Activated T-helper 1 cell treated with anti-CD3 and anti-CD28 coated beads, Interleukin-12 subunit alpha, Interleukin-12 subunit beta, Interleukin-2, Interleukin-4 antibody, amounts not matched to agents 30 ng/mL and 10 ng/mL and 1 ng/mL, durations not matched to agents 14 hours and 24 hours and 36 hours (primary cell): ENCODE data around the gene APC. TPM values are rescaled to one million over a fixed set of nuclear protein-coding genes. Genes with fewer than 3 reads are reported as not detected.
"Not testable (repeated sequence)": the region's sequence is repeated elsewhere in the genome, so short reads cannot be mapped to it uniquely, and the experiment has no call there.

ENCODE experiments used
- DNase-seq: peaks from one replicate; pipeline ENCODE4 v3.0.0; 2021; ENCODE audit warnings: low spot score
- H3K27ac Mint-ChIP-seq: one replicate; pipeline ENCODE4 v1.8.0; 2021; ENCODE audit warnings: mild to moderate bottlenecking, mixed read lengths
- H3K27me3 Mint-ChIP-seq: one replicate; pipeline ENCODE4 v1.8.0; 2022; ENCODE audit warnings: mild to moderate bottlenecking, moderate library complexity, mixed read lengths; ENCODE audit not compliant: insufficient read depth
- H3K36me3 Mint-ChIP-seq: one replicate; pipeline ENCODE4 v1.8.0; 2021; ENCODE audit warnings: low read depth, mixed read lengths
- H3K4me1 Mint-ChIP-seq: one replicate; pipeline ENCODE4 v1.8.0; 2021; ENCODE audit warnings: low read depth, mixed read lengths
- H3K4me3 Mint-ChIP-seq: one replicate; pipeline ENCODE4 v1.8.0; 2021; ENCODE audit warnings: mild to moderate bottlenecking, moderate library complexity, mixed read lengths
- H3K9me3 Mint-ChIP-seq: one replicate; pipeline ENCODE4 v1.8.0; 2021; ENCODE audit warnings: mixed read lengths
- intact Hi-C: fragments of 100-400 bp; cut with micrococcal nuclease; formaldehyde crosslinking; loops from one replicate; pipeline ENCODE4 v1.15.1; 2024
- total RNA-seq: library from RNA; stranded (reverse); gene quantifications from 2 replicates; pipeline ENCODE4 v1.2.3, GENCODE V29; 2022

The APC gene
- total RNA-seq, 1 donor from 2014 or later, result 20.3 TPM

- H3K27ac Mint-ChIP-seq, result peak overlapping the region; percentile 21
- no peak overlapping the region for H3K4me3 Mint-ChIP-seq
- H3K27me3 Mint-ChIP-seq, result no peaks in the 10 kb centered on the region
- peaks cover 52% of the 10 kb centered on the region for H3K36me3 Mint-ChIP-seq
- intact Hi-C loops, result loop anchor here (1.0 to 10.0 kb wide), 3 partner anchors 8 to 1775 kb away; partner anchors contain the start of gene WDR36
- peak; percentile 11 for DNase-seq
- H3K9me3 Mint-ChIP-seq, result no peaks in the 10 kb centered on the region
- peaks cover 60% of the 10 kb centered on the region for H3K4me1 Mint-ChIP-seq
Observed at GRCh38 chr5:112869948-112870347, 132.3 kb downstream of the APC start.

DNA sequence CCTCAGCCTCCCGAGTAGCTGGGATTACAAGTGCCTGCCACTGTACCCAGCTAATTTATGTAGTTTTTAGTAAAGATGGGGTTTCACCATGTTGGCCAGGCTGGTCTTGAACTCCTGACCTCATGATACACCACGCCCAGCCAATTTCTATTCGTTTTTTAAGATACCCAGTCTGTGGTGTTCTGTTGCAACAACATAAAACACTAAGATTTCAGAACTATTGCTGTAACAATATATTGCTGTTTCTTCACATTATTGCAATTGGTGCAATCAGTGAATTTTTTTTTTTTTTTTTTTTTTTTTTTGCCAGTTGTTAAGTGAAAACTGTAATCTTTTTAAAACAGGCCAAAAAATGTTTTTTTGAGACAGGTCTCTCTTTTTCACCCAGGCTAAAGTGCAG, 133.3 kb downstream of the APC start:
- Mint-ChIP-seq H3K4me1 (peaks cover 60% of the 10 kb centered on the region), H3K36me3 (peaks cover 53% of the 10 kb centered on the region), H3K27me3 (no peaks in the 10 kb centered on the region), H3K4me3 (no peak overlapping the region), H3K9me3 (no peaks in the 10 kb centered on the region), H3K27ac (no peak overlapping the region)
- intact Hi-C loops, result loop anchor here (1.0 kb wide), 1 partner anchor 7 kb away; no protein-coding TSS in a partner anchor
- no peak for DNase-seq

DNA sequence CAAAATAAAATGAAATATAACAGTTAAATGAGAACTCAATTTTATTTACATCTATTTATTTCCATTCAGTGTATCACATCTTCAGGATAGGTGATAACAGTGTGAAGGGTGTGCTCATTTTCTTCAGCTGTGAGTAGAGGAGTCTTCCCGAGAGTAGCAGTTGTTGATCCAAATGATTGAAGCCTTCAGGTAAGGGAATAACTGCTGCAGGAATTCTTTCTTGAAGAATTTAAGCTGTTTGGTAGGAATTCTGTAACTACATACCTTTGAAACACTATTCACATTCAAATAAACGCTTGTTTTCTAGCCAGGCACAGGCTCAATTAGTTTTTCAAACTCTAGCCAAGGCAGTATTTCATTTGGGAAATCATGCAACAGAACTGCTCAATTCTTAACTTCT, 138.7 kb downstream of the APC start:
- no peaks in the 10 kb centered on the region for H3K9me3 Mint-ChIP-seq
- no peak overlapping the region for H3K27ac Mint-ChIP-seq
- intact Hi-C loops, result no loop called here
- H3K27me3 Mint-ChIP-seq, result no peaks in the 10 kb centered on the region
- no peak overlapping the region for H3K4me3 Mint-ChIP-seq
- H3K36me3 Mint-ChIP-seq, result peaks cover 43% of the 10 kb centered on the region
- no peak for DNase-seq
- H3K4me1 Mint-ChIP-seq, result peaks cover 57% of the 10 kb centered on the region

GRCh38 chr5:112878101-112878500, 140.4 kb downstream of the APC start:
- H3K4me1 Mint-ChIP-seq, result peaks cover 49% of the 10 kb centered on the region
- peak overlapping the region; percentile 64 for H3K27ac Mint-ChIP-seq
- H3K27me3 Mint-ChIP-seq, result no peaks in the 10 kb centered on the region
- H3K36me3 Mint-ChIP-seq, result peaks cover 35% of the 10 kb centered on the region
- intact Hi-C loops, result loop anchor here (1.0 to 2.0 kb wide), 5 partner anchors 8 to 99 kb away; partner anchors contain the start of genes DCP2, REEP5 and SRP19
- no peak for DNase-seq
- no peaks in the 10 kb centered on the region for H3K9me3 Mint-ChIP-seq
- H3K4me3 Mint-ChIP-seq, result no peak overlapping the region

- no peaks in the 10 kb centered on the region for H3K9me3 Mint-ChIP-seq
- peak overlapping the region; percentile 31 for H3K4me3 Mint-ChIP-seq
- peaks cover 32% of the 10 kb centered on the region for H3K36me3 Mint-ChIP-seq
- DNase-seq, result peak; percentile 62
- H3K27ac Mint-ChIP-seq, result peak overlapping the region; percentile 54
- no peaks in the 10 kb centered on the region for H3K27me3 Mint-ChIP-seq
- H3K4me1 Mint-ChIP-seq, result peaks cover 42% of the 10 kb centered on the region
- intact Hi-C loops, result loop anchor here (1.0 to 2.0 kb wide), 5 partner anchors 8 to 98 kb away; partner anchors contain the start of genes DCP2, REEP5 and SRP19
Observed at GRCh38 chr5:112878760-112879159, 141.1 kb downstream of the APC start.

DNA sequence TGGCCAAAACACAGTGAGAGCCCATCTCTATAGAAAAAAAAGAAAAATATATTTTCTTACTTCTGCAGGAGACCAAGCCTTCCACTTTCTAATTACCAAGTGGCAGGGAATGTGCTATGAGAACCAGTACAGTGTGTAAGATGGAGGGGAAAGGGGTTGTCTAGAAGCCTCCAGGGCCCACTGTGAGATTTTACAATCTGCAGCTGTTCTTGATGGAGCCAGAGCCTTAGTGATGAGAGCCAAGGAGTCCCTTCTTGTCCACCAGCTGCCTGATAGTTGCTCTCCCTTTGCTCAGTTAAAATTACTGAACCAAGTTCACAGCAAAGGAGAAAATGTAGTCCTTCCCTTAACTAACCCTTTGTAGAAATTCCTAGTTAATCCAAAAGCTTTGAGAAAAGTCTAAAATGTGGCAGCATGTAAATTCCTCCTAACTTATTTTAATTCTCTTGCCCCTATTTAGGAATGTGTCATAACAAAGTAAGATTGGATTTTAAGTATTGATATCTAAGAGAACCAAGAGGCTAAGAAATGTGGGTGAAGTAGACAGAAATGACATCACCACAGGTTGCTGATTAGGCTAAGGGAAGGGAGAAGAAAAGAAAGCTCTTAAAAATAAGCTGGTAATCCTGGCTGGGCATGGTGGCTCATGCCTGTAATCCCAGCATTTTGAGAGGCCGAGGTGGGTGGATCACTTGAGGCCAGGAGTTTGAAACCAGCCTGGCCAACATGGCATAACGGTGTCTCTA, 142.7 kb downstream of the APC start:
- no peaks in the 10 kb centered on the region for H3K9me3 Mint-ChIP-seq

GRCh38 chr5:112883192-112883591, 145.5 kb downstream of the APC start:
- H3K27ac Mint-ChIP-seq, result no peak overlapping the region
- peaks cover 39% of the 10 kb centered on the region for H3K36me3 Mint-ChIP-seq
- peaks cover 43% of the 10 kb centered on the region for H3K4me1 Mint-ChIP-seq
- H3K9me3 Mint-ChIP-seq, result no peaks in the 10 kb centered on the region
- H3K27me3 Mint-ChIP-seq, result no peaks in the 10 kb centered on the region
- no peak overlapping the region for H3K4me3 Mint-ChIP-seq
- intact Hi-C loops, result no loop called here
- DNase-seq, result no peak

More for the DNA sequence above, 142.7 kb downstream of the APC start:
- Mint-ChIP-seq H3K4me1 (peaks cover 34% of the 10 kb centered on the region), H3K27me3 (no peaks in the 10 kb centered on the region), H3K4me3 (peak overlapping the region; percentile 19), H3K36me3 (peaks cover 29% of the 10 kb centered on the region), H3K27ac (peak overlapping the region; percentile 57)
- intact Hi-C loops, result no loop called here
- no peak for DNase-seq

DNA sequence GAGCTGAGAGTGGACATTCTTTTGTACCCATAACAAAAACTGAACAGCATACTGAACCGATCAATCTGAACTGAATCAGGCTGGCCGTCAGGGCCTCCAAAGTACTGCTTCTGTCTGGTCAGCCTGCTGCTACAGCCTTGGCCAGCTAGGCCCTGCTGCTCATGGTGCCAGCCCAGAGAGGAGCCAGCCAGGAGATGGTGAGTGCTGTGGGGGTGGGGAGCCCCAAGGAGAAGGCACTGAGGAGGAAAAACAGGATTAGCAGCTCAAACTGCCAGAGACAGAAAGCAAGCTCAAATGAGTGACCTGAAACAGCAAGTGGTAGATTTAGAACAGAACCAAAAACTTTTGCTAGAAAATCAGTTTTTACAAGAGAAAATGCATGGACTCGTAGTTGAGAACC, 147.3 kb downstream of the APC start:
- H3K4me1 Mint-ChIP-seq, result peaks cover 39% of the 10 kb centered on the region
- H3K9me3 Mint-ChIP-seq, result peaks cover 5% of the 10 kb centered on the region

GRCh38 chr5:112886975-112887374, 149.3 kb downstream of the APC start:
- peaks cover 38% of the 10 kb centered on the region for H3K4me1 Mint-ChIP-seq
- peaks cover 44% of the 10 kb centered on the region for H3K36me3 Mint-ChIP-seq
- intact Hi-C loops, result no loop called here
- H3K27me3 Mint-ChIP-seq, result no peaks in the 10 kb centered on the region
- peak overlapping the region; percentile 64 for H3K27ac Mint-ChIP-seq
- H3K9me3 Mint-ChIP-seq, result peaks cover 5% of the 10 kb centered on the region
- DNase-seq, result no peak
- peak overlapping the region; percentile 54 for H3K4me3 Mint-ChIP-seq

More for the DNA sequence above, 147.3 kb downstream of the APC start:
- intact Hi-C loops, result no loop called here
- Mint-ChIP-seq H3K36me3 (peaks cover 42% of the 10 kb centered on the region), H3K27me3 (no peaks in the 10 kb centered on the region), H3K4me3 (no peak overlapping the region), H3K27ac (no peak overlapping the region)
- no peak for DNase-seq

GRCh38 chr5:112892066-112892465, 154.4 kb downstream of the APC start:
- DNase-seq, H3K4me3 Mint-ChIP-seq, H3K27ac Mint-ChIP-seq, intact Hi-C loops, H3K9me3 Mint-ChIP-seq, H3K27me3 Mint-ChIP-seq: not testable (repeated sequence)
- H3K4me1 Mint-ChIP-seq, result peaks cover 41% of the 10 kb centered on the region
- H3K36me3 Mint-ChIP-seq, result peaks cover 48% of the 10 kb centered on the region

DNA sequence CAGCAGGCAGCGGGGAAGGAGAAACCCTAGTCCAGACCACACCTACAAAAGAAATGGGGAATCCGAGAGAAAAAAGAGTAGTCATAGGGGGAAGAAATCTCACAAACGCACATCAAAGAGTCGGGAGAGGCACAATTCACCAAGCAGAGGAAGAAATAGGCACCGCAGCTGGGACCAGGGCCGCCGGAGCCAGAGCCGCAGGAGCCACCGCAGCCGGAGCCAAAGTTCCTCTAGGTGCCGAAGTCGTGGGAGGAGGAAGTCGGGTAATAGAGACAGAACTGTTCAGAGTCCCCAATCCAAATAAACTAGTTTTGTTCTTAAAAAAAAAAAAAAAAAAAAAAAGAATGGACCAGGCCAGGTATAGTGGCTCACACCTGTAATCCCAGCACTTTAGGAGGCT, 155.1 kb downstream of the APC start:
- no peak overlapping the region for H3K27ac Mint-ChIP-seq
- intact Hi-C loops, result no loop called here
- H3K36me3 Mint-ChIP-seq, result peaks cover 49% of the 10 kb centered on the region
- DNase-seq, result no peak
- no peaks in the 10 kb centered on the region for H3K27me3 Mint-ChIP-seq
- H3K9me3 Mint-ChIP-seq, result peaks cover 5% of the 10 kb centered on the region
- H3K4me1 Mint-ChIP-seq, result peaks cover 34% of the 10 kb centered on the region
- no peak overlapping the region for H3K4me3 Mint-ChIP-seq

GRCh38 chr5:112895682-112896081, 158.0 kb downstream of the APC start:
- no peaks in the 10 kb centered on the region for H3K27me3 Mint-ChIP-seq
- H3K9me3 Mint-ChIP-seq, result no peaks in the 10 kb centered on the region
- intact Hi-C loops, result no loop called here
- H3K4me1 Mint-ChIP-seq, result peaks cover 21% of the 10 kb centered on the region
- H3K27ac Mint-ChIP-seq, result no peak overlapping the region
- no peak overlapping the region for H3K4me3 Mint-ChIP-seq
- no peak for DNase-seq
- H3K36me3 Mint-ChIP-seq, result peaks cover 49% of the 10 kb centered on the region
